ENCODE measurements around the gene DNAH12.

DNAH12 gene, protein sequence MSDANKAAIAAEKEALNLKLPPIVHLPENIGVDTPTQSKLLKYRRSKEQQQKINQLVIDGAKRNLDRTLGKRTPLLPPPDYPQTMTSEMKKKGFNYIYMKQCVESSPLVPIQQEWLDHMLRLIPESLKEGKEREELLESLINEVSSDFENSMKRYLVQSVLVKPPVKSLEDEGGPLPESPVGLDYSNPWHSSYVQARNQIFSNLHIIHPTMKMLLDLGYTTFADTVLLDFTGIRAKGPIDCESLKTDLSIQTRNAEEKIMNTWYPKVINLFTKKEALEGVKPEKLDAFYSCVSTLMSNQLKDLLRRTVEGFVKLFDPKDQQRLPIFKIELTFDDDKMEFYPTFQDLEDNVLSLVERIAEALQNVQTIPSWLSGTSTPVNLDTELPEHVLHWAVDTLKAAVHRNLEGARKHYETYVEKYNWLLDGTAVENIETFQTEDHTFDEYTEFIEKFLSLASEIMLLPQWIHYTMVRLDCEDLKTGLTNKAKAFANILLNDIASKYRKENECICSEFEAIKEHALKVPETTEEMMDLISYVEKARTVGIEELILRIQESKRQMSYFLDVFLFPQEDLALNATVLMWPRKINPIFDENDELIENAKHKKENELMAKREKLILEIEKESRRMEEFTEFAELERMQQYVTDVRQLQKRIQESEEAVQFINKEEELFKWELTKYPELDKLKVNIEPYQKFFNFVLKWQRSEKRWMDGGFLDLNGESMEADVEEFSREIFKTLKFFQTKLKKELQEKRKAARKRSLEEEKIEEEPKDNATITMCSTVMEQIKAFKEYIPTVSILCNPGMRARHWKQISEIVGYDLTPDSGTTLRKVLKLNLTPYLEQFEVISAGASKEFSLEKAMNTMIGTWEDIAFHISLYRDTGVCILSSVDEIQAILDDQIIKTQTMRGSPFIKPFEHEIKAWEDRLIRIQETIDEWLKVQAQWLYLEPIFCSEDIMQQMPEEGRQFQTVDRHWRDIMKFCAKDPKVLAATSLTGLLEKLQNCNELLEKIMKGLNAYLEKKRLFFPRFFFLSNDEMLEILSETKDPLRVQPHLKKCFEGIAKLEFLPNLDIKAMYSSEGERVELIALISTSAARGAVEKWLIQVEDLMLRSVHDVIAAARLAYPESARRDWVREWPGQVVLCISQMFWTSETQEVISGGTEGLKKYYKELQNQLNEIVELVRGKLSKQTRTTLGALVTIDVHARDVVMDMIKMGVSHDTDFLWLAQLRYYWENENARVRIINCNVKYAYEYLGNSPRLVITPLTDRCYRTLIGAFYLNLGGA (N-terminal part only)

DNA sequence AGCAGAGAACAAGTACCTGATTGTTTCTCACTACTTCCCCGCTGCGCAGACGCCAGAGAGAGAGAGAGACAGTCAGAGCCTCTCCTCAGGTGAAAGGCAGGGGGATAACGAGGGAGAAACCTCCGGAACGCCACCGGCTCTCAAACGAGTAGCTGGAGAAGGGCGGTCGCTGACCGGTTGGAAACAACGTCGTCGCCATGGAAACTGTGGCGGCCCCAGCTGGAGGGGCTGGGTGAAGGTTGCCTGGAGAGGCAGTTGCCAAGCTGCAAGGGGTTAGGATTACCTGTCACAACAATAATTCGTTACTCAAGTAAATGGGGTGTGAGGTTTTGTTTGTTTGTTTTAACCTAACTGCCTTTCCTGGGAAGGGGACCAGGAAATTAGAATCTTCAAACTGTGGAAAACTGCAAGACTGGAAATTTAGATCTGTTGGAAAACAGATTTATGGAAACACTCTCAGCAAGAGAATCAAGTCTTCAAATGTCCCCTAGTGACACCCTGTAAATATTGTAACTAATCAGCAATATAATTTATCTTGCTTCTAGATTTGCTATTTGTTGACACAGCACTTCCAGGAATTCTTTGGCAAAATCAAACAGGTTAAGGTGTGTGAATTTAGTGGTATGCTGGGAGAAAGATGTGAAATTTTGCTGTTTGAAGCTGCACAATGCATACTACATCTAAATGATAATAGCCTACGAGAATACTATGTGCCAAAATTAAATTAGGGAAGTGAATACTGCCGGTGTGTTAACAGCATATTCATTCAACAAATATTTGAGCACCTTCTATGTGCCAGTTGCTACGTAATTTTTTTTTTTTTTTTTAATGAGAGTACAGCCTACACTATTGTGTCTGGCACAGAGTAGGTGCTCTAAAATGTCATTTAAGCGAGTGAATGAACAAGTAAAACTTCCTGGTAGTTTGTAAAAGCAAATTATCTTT, at the start of gene DNAH12:
Gene DNAH12, minus strand, starts transcription at position 164 of the 945 bp plus-strand sequence. CDS start 1,474 bp downstream, outside the sequence.
- TF ChIP-seq CSRNP3 (CRISPR knock-in tag; IDR thresholded peaks at IDR 0.05) (no peak), ZFP30 (CRISPR knock-in tag; IDR thresholded peaks at IDR 0.05) (no peak), PATZ1 (CRISPR knock-in tag; IDR thresholded peaks at IDR 0.05; ENCODE audit: borderline replicate concordance) (no peak), CSDC2 (CRISPR knock-in tag; IDR thresholded peaks at IDR 0.05) (no peak), ESRRG (CRISPR knock-in tag; IDR thresholded peaks at IDR 0.05) (no peak), TSHZ2 (CRISPR knock-in tag; IDR thresholded peaks at IDR 0.05) (no peak), BACH2 (CRISPR knock-in tag; IDR thresholded peaks at IDR 0.05; ENCODE audit: borderline replicate concordance) (no peak), TCF4 (CRISPR knock-in tag; IDR thresholded peaks at IDR 0.05; ENCODE audit: borderline replicate concordance) (no peak)
- TF ChIP-seq, protein P1, sequence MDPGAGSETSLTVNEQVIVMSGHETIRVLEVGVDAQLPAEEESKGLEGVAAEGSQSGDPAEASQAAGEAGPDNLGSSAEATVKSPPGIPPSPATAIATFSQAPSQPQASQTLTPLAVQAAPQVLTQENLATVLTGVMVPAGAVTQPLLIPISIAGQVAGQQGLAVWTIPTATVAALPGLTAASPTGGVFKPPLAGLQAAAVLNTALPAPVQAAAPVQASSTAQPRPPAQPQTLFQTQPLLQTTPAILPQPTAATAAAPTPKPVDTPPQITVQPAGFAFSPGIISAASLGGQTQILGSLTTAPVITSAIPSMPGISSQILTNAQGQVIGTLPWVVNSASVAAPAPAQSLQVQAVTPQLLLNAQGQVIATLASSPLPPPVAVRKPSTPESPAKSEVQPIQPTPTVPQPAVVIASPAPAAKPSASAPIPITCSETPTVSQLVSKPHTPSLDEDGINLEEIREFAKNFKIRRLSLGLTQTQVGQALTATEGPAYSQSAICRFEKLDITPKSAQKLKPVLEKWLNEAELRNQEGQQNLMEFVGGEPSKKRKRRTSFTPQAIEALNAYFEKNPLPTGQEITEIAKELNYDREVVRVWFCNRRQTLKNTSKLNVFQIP (CRISPR knock-in tag; IDR thresholded peaks at IDR 0.05; ENCODE audit: borderline replicate concordance, low read depth), result no peak
- ATAC-seq, result peak; percentile 72

- no peak for ATAC-seq
- TF ChIP-seq CSDC2 (CRISPR knock-in tag; IDR thresholded peaks at IDR 0.05) (no peak), ZFP3 (CRISPR knock-in tag; IDR thresholded peaks at IDR 0.05) (no peak), ARNTL (CRISPR knock-in tag; IDR thresholded peaks at IDR 0.05; ENCODE audit: borderline replicate concordance, low read depth) (no peak), ZNF8 (CRISPR knock-in tag; IDR thresholded peaks at IDR 0.05) (no peak), ESRRG (CRISPR knock-in tag; IDR thresholded peaks at IDR 0.05) (no peak), RARB (CRISPR knock-in tag; IDR thresholded peaks at IDR 0.05) (no peak), CREB5 (CRISPR knock-in tag; IDR thresholded peaks at IDR 0.05; ENCODE audit: low read depth) (no peak), GLIS3 (CRISPR knock-in tag; IDR thresholded peaks at IDR 0.05) (no peak), BACH2 (CRISPR knock-in tag; IDR thresholded peaks at IDR 0.05; ENCODE audit: borderline replicate concordance) (no peak), ZNF565 (CRISPR knock-in tag; conservative IDR thresholded peaks at IDR 0.05; ENCODE audit: low read depth) (no peak), OSR1 (CRISPR knock-in tag; IDR thresholded peaks at IDR 0.05) (no peak), ISL1 (CRISPR knock-in tag; IDR thresholded peaks at IDR 0.05) (no peak), TOX (CRISPR knock-in tag; IDR thresholded peaks at IDR 0.05; ENCODE audit: borderline replicate concordance) (no peak), SNAI2 (CRISPR knock-in tag; IDR thresholded peaks at IDR 0.05) (no peak), TSHZ2 (CRISPR knock-in tag; IDR thresholded peaks at IDR 0.05) (no peak)
Observed at GRCh38 chr3:57592306-57592705, 48.2 kb upstream of the DNAH12 start.
